Measurements from ENCODE around the gene CHST11.
"Not testable (repeated sequence)": the region's sequence is repeated elsewhere in the genome, so short reads cannot be mapped to it uniquely, and the experiment has no call there.

The CHST11 gene

GRCh38 chr12:104725610-104726009 lies 268.9 kb downstream of the CHST11 start:
- no peak for DNase-seq

GRCh38 chr12:104727726-104728465 lies 271.1 kb downstream of the CHST11 start:
- DNase-seq: no peak

GRCh38 chr12:104729091-104729490 lies 272.3 kb downstream of the CHST11 start:
- no peak for DNase-seq

DNA sequence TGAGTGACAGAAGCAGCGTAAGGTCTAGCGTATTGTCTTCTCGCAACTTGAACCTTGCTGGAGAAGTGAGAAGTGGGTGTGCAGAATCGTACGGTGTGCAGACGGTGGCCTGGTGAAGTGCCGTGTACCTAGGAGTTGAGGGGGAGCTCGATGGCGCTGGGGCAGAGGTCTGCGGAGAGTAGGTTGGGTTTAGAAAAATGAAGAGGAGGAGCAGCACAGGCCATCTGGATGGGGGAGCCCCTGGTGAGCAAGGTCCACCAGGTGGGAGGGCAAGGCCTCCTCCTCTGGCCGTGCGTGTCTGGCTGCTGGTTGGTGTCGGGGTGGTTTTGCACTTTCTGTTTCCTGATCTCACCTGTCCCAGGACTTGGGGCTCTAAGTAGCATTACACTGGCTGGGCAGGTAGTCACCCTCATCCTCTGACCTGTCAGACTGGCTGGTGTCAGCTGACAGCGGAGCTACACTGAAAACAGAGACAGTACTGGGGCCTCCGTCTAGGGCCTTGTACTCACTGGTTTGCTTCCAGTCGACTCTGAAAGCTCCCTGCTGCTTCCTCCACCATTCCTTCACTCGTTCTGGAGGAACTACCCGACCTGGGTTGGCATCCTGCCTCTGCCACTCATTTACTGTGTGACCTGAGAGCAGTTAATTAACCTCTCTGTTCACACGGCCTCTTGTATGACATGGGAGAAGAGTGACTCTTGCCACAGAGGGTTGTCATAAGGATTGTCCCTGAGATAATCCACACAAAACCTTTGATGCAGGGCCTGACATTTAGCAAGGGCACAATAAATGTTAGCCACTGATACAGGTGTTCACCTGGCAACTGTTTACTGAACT lies 273.1 kb downstream of the CHST11 start:
- DNase-seq: no peak

DNA sequence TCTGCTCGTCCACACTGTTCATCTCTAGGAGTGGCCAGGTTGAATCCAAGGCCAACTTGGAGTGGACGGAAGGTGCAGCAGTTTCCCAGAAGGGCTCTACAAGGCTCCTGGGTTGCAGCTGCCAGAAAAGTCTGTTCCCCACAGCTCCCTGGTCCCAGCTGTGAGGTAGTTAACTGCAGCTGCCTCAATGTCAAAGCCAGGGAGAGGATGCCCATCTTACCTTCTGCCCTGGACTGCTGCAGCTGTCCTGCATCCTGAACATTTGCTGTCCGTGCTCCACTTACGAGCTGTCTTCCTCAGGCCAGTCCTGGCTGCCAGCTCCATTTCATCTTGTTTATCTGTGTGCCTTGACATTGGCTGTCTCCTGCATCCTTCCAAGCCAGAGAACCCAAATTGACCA lies 274.0 kb downstream of the CHST11 start:
- no peak for DNase-seq

DNA sequence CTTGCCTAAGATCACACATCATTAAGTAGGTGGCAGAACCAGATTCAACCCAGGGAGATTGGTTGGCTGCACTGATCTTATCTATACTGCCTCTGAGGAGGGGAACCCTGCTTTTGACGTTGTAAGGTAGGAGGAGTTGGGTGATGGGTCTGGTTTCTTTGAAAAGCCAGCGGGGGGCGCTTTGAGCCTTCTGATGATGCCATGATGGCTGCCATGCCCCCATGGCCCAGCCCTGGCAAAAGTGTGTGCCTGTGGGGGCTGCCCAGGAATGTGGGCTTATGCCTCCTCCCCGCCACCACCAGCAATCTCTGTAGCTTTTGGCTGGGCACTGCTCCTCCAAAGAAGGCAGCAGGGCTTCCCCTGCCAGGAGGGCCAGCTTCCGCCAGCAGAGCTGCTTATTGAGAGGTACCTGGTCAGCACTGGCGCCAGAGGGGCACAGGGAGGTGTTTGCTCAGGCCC lies 277.0 kb downstream of the CHST11 start:
- no peak for DNase-seq

DNA sequence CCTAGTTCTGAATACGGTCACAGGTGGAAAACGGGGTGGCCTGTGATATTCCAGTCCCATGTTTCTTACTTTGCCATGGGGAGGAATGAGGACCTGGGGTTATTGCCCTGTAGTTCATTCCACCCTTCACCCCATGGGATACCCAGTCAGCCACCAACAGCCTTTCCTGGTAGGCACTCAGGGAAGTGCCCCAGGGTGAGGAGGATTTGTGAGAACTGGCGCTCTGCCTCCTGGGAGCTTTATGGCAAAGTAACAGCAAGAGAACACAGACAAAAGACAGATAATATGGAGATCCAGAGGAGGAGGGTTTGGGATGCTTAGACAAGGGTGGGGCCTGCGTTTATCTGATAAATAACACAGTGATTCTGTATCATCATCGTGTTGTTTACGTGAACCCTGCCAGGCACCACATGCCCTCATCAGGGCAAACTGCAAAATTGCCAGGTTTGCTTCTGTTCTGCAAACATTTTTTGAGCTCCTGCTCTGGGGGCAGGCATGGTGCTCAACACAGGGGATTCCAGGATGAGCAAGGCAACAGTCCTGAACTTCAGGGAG lies 277.9 kb downstream of the CHST11 start:
- DNase-seq: no peak

GRCh38 chr12:104735801-104736200 lies 279.1 kb downstream of the CHST11 start:
- DNase-seq: no peak

DNA sequence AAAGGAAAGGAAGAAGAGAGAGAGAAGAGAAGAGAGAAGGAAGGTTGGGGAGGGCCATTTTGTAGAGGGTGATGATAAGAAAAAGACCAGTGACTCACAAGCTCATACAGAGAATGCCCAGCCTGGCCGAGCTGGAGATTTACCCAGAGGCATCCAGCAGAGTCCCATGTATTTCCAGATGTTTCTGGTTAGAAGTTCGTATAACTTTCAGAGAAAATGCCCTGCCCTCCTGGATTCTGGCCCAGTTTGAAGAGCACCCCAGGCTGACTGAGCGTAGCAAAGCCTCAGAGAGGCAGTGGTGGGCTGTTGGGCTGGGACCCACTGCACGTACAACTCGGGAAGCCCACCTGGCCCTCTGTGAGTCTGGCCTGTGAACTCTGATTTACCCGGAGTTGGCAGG lies 279.6 kb downstream of the CHST11 start:
- peak; percentile 69 for DNase-seq

DNA sequence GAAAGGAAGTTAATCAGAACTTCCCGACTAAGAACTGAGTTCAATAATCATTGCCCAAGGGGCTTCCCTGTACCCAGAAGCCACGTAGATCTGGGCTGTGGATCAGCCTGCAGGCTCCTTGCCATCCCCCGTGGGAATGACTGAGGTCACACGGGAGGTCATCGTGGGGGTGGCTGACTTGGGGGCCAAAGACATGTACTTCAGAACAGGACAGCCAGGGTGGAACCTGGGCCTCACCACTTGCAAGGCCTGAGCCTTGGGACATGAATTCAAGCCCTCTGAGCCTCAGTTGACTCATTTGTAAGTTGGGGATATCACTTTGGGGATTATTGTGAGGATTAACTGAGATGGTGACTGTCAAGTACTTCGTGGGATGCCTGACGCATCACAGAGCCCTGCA lies 280.4 kb downstream of the CHST11 start:
- DNase-seq: no peak

DNA sequence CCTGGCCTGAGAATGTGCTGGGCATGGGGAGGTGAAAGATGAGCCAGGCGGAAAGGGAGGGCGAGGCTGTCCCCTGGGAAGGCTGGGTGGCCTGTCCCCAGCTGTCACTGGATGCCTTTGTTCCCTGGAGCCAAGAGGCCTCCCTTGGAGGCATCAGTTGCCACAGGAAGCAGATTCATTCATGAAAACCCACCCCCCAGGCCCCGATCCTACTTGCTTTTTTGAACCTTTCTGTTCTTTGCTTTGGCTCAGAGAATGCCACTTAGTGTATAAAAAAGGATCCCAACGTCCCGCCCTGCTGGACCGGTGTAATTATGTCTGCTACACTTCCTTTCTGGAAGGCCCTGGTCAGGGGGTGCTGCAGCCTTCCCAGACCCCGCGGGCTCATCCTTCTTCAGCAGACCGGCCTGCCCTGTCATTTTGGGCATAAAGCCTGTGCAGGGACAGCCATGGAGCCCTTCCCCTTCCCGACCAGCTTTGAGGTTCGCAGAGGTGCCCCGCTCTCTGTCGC lies 281.1 kb downstream of the CHST11 start:
- peak; percentile 55 for DNase-seq

- no peak for DNase-seq
Measured at GRCh38 chr12:104738331-104738730, 281.6 kb downstream of the CHST11 start.

DNA sequence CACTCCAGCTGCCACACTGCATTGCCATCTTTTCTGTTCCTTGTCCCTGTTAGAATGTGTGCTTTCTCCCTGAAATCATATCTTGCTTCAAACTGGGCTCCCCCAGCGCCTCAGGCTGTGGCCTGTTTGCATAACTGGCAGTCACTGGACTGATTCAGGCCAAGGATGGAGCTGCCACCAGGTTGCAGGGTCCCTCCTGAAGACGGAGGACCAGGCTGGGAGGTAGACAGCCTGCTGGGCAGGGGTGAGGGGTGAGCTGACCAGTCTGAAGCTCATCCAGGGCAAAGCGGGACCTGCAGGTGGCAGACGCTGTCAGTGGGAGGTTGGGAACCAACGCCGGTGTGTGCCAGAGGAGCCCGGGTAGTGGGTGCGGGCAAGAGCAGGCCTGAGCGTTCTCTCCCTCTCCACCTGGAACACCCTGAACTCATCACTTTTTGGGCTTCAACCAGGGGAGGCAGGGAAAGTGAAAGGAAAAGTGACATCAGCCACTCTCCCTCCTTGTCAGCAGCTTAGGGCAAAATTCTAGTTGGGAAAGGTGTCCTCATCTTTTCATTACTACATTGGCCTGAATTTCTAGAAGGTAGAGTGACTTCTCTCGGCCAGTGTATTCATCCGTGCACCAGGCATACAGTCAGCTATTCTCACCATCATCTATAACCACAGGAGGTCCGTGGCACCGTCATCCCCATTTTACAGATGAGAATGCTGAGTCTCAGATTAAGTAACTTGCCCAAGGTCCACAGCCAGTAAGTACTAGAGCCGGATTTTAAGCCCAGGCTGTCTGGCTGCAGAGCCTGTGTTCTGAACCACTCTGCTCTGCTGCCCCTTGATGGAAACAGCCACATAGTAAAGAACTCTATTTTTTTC lies 282.3 kb downstream of the CHST11 start:
- no peak for DNase-seq

DNA sequence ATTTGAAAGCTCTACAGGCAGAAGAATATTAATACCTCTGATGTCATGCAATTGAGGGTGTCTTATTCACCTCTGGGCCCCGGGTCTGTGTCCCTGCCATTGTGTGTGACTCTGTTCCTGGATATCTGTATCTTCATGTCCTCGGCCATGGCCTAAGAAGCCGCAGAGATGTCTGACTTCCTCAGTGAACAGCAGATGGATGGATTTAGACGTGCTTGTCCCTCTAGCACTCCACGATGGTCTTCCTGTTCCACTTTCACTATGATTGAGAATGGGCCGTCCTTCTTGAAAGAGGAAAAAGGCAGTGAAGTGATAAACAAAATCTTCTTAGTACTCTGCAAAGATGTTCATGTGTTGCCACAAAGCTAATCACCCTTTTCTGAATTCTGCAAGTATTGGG lies 283.9 kb downstream of the CHST11 start:
- no peak for DNase-seq

- no peak for DNase-seq
Measured at GRCh38 chr12:104741077-104741476, 284.3 kb downstream of the CHST11 start.

DNA sequence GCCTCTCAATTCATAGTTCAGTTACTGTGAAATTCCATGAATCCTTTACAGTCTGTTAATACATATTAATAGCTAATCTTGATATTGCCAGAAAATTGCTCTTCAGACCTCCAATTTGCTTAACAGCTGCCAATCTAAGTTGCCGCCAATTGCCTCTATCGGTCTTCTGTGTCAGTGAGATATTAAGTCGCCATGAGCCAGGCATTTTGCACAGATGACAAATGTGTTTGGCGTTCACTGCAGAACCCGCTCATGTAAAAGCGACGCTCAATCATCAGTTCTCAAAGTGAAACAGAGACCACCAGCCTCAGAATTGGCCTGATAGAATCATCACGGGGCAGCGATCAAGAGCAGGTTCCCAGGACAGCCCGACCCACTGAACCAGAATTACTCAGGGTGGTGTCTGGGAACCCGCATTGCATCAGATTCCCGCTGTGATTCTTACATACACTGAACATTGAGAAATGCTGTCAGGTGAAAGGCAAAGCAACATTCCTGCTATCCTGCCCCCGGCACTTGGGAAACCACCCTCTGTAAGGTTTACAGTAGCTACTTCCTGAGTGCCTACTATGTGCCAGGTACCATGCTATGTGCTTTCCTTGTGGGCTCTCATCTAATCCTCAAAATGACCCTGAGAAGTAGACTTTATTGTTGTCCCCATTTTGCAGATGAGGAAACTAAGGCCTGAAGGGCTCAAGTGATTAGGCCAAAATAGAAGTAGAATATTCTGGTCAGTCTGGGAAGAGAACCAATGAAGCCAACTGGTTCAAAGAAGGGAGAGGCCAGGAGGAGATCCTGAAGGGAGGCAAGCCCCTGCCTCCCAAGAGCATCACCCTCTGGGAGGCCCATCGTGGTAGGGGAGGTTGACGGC lies 285.0 kb downstream of the CHST11 start:
- no peak for DNase-seq

- peak; percentile 66 for DNase-seq
Measured at GRCh38 chr12:104742551-104743201, 285.9 kb downstream of the CHST11 start.

GRCh38 chr12:104743202-104743580 lies 286.4 kb downstream of the CHST11 start:
- DNase-seq: no peak

DNA sequence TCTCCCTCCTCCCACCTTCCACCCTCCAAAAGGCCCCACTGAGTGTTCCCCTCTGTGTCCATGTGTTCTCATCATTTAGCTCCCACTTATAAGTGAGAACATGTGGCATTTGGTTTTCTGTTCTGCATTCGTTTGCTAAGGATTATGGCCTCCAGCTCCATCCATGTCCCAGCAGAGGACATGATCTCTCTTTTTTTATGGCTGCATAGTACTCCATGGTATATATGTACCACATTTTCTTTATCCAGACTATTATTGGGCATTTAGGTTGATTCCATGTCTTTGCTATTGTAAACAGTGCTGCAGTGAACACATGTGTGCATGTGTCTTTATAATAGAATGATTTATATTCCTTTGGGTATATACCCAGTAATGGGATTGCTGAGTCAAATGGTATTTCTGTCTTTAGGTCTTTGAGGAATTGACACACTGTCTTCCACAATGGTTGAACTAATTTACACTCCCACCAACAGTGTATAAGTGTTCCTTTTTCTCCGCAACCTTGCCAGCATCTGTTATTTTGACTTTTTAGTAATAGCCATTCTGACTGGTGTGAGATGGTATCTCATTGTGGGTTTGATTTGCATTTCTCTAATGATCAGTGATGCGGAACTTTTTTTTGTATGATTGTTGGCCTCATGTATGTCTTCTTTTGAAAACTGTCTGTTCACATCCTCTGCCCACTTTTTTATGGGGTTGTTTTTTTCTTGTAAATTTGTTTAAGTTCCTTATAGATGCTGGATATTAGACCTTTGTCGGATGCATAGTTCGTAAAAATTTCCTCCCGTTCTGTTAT lies 287.2 kb downstream of the CHST11 start:
- DNase-seq: not testable (repeated sequence)

- DNase-seq: no peak
Measured at GRCh38 chr12:104746467-104747088, 289.8 kb downstream of the CHST11 start.
